Pons (tissue), 1 donor: Measurements from ENCODE around the gene C22orf23.
A peak's percentile ranks its signal among the peaks of the same experiment; 100 is the strongest.

ENCODE experiments used
- DNase-seq: peaks from one replicate; pipeline ENCODE4 v3.0.0-alpha.2; 2016; ENCODE audit warnings: low spot score

C22orf23 gene

GRCh38 chr22:37953437-37954179, at the start of gene C22orf23, which contains the start of gene POLR2F:
TSS of gene C22orf23 (minus strand) at chr22:37953601. CDS start at chr22:37953149, 452 bp downstream.
TSS of gene POLR2F (plus strand) at chr22:37953699. CDS start at chr22:37953788, 89 bp downstream.
- DNase-seq, result peak; percentile 96

- no peak for DNase-seq
Observed at GRCh38 chr22:37999640-38000272, 46.4 kb upstream of the C22orf23 start.

- DNase-seq, result no peak
Observed at GRCh38 chr22:37999236-37999635, 45.8 kb upstream of the C22orf23 start.

- DNase-seq, result peak; percentile 94
Observed at GRCh38 chr22:37998543-37998942, 45.1 kb upstream of the C22orf23 start.

- DNase-seq, result no peak
Observed at GRCh38 chr22:37996515-37997246, 43.3 kb upstream of the C22orf23 start.

GRCh38 chr22:37996079-37996478, 42.7 kb upstream of the C22orf23 start:
- DNase-seq, result no peak

GRCh38 chr22:37995460-37995859, 42.1 kb upstream of the C22orf23 start:
- no peak for DNase-seq

GRCh38 chr22:37994982-37995381, 41.6 kb upstream of the C22orf23 start:
- DNase-seq, result no peak

GRCh38 chr22:37994049-37994448, 40.6 kb upstream of the C22orf23 start:
- no peak for DNase-seq

- DNase-seq, result no peak
Observed at GRCh38 chr22:37991731-37992442, 38.5 kb upstream of the C22orf23 start.

GRCh38 chr22:37990862-37991261, 37.5 kb upstream of the C22orf23 start:
- no peak for DNase-seq

- DNase-seq, result no peak
Observed at GRCh38 chr22:37990301-37990700, 36.9 kb upstream of the C22orf23 start.

- DNase-seq, result no peak
Observed at GRCh38 chr22:37989146-37990045, 36.0 kb upstream of the C22orf23 start.

- DNase-seq, result peak; percentile 30
Observed at GRCh38 chr22:37986371-37986770, 33.0 kb upstream of the C22orf23 start.

- peak; percentile 95 for DNase-seq
Observed at GRCh38 chr22:37985751-37986281, 32.4 kb upstream of the C22orf23 start.

- peak; percentile 56 for DNase-seq
Observed at GRCh38 chr22:37985050-37985585, 31.7 kb upstream of the C22orf23 start.

GRCh38 chr22:37983860-37984791, 30.7 kb upstream of the C22orf23 start, which contains the start of gene SOX10:
TSS of gene SOX10 (minus strand) at chr22:37984555. CDS start at chr22:37983784, 771 bp downstream.
- DNase-seq, result peak; percentile 83

GRCh38 chr22:37982938-37983859, 29.8 kb upstream of the C22orf23 start:
- peak; percentile 37 for DNase-seq
